NB4 (cell line): Measurements from ENCODE around the gene HNRNPA2B1.

ENCODE experiments used
- POLR2A ChIP-seq: IDR thresholded peaks from 2 replicates; pipeline ENCODE4 v1.6.1; 2011; ENCODE audit warnings: mild to moderate bottlenecking; ENCODE audit not compliant: insufficient read length; ENCODE audit errors: extremely low read depth
- TF ChIP-seq, protein P1 (sequence below): IDR thresholded peaks from one replicate; pipeline ENCODE4 v1.5.1; 2012; ENCODE audit warnings: low read depth, low read length

DNA sequence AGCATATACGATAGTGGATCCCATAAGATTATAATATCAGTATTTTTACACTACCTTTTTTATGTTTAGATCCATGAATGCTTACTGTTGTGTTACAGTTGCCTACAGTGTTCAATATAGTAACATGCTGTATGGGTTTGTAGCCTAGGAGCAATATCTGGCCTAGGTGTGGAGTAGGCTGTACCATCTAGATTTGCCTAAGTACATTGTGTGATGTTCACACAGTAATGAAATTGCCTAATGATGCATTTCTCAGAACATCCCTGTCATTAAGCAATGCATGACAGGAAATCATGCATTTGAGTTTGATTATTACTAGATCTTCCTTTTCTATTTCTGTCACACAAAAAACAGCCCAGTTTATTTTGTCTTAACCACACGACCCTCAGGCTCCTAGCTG lies 15.5 kb upstream of the HNRNPA2B1 start:
- TF ChIP-seq, protein P1, sequence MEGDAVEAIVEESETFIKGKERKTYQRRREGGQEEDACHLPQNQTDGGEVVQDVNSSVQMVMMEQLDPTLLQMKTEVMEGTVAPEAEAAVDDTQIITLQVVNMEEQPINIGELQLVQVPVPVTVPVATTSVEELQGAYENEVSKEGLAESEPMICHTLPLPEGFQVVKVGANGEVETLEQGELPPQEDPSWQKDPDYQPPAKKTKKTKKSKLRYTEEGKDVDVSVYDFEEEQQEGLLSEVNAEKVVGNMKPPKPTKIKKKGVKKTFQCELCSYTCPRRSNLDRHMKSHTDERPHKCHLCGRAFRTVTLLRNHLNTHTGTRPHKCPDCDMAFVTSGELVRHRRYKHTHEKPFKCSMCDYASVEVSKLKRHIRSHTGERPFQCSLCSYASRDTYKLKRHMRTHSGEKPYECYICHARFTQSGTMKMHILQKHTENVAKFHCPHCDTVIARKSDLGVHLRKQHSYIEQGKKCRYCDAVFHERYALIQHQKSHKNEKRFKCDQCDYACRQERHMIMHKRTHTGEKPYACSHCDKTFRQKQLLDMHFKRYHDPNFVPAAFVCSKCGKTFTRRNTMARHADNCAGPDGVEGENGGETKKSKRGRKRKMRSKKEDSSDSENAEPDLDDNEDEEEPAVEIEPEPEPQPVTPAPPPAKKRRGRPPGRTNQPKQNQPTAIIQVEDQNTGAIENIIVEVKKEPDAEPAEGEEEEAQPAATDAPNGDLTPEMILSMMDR, result no peak
- TF ChIP-seq POLR2A, result no peak
